Type B pancreatic cell (in vitro differentiated cells): Measurements from ENCODE around the gene LRRC36. TPM values are rescaled to one million over a fixed set of nuclear protein-coding genes. Genes with fewer than 3 reads are reported as not detected.

Experiments
- DNase-seq: peaks from one replicate; pipeline ENCODE4 v3.0.0; 2021; ENCODE audit warnings: mixed read lengths; ENCODE audit not compliant: unreplicated experiment; ENCODE audit errors: extremely low spot score
- H3K27ac Mint-ChIP-seq: 2 replicates; pipeline ENCODE4 v1.8.0; 2021; ENCODE audit warnings: mild to moderate bottlenecking, mixed read lengths
- H3K27me3 Mint-ChIP-seq: 2 replicates; pipeline ENCODE4 v1.8.0; 2021; ENCODE audit warnings: mixed read lengths
- H3K36me3 Mint-ChIP-seq: 2 replicates; pipeline ENCODE4 v1.8.0; 2021; ENCODE audit warnings: mixed read lengths
- H3K4me1 Mint-ChIP-seq: one replicate; pipeline ENCODE4 v1.8.0; 2021; ENCODE audit warnings: mixed read lengths; ENCODE audit not compliant: unreplicated experiment
- H3K4me3 Mint-ChIP-seq: 2 replicates; pipeline ENCODE4 v1.8.0; 2021; ENCODE audit warnings: mild to moderate bottlenecking, mixed read lengths
- H3K9me3 Mint-ChIP-seq: 2 replicates; pipeline ENCODE4 v1.8.0; 2021; ENCODE audit warnings: mixed read lengths
- total RNA-seq: library from RNA; stranded (reverse); gene quantifications from 2 replicates; pipeline ENCODE4 v1.2.1, GENCODE V29; 2021; ENCODE audit warnings: low replicate concordance
- TF ChIP-seq, protein P1 (sequence below): fragments of 200-600 bp; sonication (generic); conservative IDR thresholded peaks from 2 replicates; pipeline ENCODE4 v1.5.0; 2021; ENCODE audit warnings: antibody characterized with exemption, mild to moderate bottlenecking

LRRC36 gene
- total RNA-seq, 1 donor from 2014 or later: 1.1 TPM

DNA sequence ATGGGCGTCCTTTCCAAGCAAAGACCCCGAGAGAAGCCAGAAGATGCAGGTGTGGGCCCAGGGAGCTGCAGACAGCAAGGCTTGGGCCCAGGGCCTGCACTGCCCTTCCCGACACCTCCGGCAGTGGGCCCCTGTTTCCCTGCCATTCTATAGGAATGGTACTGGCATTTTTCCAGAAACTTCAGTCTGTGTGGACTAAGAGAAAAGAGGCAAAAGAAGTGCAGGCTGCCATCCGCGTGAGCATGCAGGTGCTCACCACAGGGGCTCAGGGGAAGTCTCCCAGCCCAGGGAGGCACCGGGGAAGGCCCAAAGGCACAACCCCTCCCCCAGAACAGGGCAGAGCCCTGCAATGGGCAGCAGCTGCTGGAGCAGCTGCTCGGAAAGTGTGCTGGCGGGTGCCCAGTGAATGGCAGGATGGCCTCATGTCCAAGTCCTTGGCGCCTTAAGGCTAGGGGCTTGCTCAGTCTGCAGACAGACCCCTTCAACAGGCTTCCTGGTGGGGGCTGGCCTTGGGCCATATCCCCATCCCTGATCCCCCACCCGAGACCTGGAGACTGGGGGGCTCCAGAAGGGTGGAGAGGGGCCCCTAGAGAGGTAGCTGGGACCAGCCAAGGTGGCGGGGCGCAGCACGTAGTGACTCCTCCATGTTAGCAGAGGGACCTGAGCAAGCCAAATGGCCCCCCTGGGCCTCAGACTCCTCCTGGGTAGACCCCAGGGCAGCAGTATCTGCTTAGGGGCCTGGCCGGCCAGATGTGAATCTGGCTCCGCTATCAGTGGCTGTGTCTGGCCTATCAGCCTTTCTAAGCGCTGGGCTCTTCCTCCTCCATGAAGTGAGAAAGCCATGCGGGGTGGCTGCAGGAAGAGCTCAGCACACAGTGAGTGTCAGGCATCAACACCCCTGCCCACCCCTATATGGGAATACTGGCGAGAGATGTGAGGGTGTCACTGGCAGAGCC, 73.4 kb downstream of the LRRC36 start:
- H3K9me3 Mint-ChIP-seq: no peaks in the 10 kb centered on the region
- TF ChIP-seq, protein P1, sequence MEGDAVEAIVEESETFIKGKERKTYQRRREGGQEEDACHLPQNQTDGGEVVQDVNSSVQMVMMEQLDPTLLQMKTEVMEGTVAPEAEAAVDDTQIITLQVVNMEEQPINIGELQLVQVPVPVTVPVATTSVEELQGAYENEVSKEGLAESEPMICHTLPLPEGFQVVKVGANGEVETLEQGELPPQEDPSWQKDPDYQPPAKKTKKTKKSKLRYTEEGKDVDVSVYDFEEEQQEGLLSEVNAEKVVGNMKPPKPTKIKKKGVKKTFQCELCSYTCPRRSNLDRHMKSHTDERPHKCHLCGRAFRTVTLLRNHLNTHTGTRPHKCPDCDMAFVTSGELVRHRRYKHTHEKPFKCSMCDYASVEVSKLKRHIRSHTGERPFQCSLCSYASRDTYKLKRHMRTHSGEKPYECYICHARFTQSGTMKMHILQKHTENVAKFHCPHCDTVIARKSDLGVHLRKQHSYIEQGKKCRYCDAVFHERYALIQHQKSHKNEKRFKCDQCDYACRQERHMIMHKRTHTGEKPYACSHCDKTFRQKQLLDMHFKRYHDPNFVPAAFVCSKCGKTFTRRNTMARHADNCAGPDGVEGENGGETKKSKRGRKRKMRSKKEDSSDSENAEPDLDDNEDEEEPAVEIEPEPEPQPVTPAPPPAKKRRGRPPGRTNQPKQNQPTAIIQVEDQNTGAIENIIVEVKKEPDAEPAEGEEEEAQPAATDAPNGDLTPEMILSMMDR: peak; percentile 57
- peaks cover 7% of the 10 kb centered on the region for H3K27me3 Mint-ChIP-seq

DNA sequence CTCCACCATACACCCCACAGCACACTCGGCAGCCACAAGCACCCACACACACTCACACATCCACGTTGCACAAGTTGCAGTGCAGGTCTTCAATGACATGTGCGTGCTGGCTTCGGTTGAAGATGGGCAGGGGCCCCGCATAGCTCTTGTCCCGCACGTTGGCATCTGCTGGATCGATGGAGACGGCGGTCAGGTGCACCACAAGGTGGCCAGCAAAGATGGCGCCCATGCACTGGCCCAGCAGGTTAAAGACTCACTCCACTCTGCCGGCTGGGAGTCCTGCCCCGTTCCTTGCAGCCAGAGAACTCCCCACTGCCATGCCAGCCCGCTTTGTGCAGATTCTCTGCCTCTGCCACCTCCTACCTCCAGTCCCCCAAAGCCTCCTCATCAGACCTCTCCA, 74.3 kb downstream of the LRRC36 start:
- peaks cover 3% of the 10 kb centered on the region for H3K36me3 Mint-ChIP-seq
- TF ChIP-seq, protein P1: no peak
- H3K27me3 Mint-ChIP-seq: peaks cover under 1% of the 10 kb centered on the region
- no peaks in the 10 kb centered on the region for H3K9me3 Mint-ChIP-seq
- no peak overlapping the region for H3K4me3 Mint-ChIP-seq
- H3K27ac Mint-ChIP-seq: no peak overlapping the region
- peaks cover 23% of the 10 kb centered on the region for H3K4me1 Mint-ChIP-seq
- DNase-seq: no peak

More for the DNA sequence above, 73.4 kb downstream of the LRRC36 start:
- no peak overlapping the region for H3K27ac Mint-ChIP-seq
- H3K4me3 Mint-ChIP-seq: no peak overlapping the region
- no peak for DNase-seq
- peaks cover 3% of the 10 kb centered on the region for H3K36me3 Mint-ChIP-seq
- peaks cover 23% of the 10 kb centered on the region for H3K4me1 Mint-ChIP-seq

DNA sequence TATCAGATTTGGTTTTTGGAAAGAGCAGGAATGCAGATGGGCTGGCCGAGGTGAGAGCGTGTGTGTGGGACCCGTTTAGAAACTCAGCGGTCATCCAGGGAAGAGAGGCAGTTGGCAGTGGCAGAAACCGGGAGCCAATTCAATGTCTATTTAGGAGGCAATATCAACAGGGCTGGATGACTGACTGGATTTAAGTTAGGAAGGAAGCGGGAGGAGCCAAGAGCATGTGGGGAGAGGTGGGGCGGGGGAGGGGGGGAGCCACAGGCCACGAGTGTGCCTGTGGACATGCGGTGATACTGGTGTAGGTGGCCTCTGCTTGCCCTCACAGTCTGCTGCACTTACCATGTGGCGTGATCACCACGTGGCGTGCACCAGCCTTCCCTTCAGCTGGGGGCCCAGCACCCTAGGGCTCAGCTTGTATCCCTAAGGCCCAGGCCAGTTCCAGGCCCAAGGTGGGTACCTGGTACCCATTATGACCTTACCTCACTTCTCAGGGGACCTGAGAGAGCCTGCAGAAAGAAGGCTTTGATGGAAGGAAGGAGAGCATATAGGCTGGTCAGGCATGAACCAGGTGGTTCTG, 77.5 kb downstream of the LRRC36 start:
- Mint-ChIP-seq H3K36me3 (peaks cover 3% of the 10 kb centered on the region), H3K4me3 (peak overlapping the region; percentile 65), H3K4me1 (peaks cover 29% of the 10 kb centered on the region), H3K27me3 (no peaks in the 10 kb centered on the region), H3K27ac (peak overlapping the region; percentile 98), H3K9me3 (no peaks in the 10 kb centered on the region)
- DNase-seq: no peak
- TF ChIP-seq, protein P1: no peak

DNA sequence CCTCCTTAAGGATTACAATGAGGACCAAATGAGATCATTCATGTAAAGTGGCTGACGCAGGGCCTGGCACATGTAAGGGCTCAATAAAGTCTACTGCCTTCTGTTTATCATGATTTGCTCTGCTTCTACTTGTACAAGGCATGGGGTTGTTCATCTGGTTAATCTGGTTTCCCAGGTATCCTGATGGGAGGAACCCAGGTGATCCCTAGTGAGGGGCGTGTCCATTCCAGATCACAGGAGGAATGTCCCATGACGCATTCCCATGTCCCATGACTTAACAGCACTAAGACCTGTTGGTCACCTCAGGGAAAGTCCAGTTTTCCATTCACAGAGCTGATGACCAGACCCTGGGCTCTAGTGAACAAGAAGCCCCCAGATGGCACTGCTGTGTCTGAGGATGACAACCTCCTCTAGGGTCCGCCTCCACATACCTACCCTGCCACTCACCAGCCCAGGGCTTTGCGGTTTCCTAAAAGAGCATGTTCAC, 78.2 kb downstream of the LRRC36 start:
- H3K27me3 Mint-ChIP-seq: no peaks in the 10 kb centered on the region
- peaks cover 3% of the 10 kb centered on the region for H3K36me3 Mint-ChIP-seq
- no peaks in the 10 kb centered on the region for H3K9me3 Mint-ChIP-seq
- H3K4me3 Mint-ChIP-seq: peak overlapping the region; percentile 65
- DNase-seq: no peak
- peaks cover 29% of the 10 kb centered on the region for H3K4me1 Mint-ChIP-seq
- peak overlapping the region; percentile 98 for H3K27ac Mint-ChIP-seq
- TF ChIP-seq, protein P1: no peak

DNA sequence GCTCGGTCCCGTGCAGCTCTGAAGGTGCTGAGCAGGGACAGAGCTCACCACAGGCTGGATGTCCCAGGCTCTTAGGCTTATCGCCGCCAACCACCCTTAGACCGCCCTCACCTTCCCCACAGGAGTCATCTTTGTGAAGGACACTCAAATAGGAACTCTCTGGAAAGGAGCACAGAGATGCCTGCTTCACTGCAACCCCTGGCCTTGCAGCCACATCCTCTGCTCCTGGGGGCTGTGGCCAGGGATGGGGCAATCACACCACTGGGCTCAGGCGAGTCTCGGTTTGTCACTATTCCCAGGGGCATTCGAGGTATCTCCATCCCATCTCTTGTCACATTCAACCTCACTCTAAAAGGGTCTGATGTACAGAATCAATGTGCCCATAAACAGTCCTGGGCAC, 78.7 kb downstream of the LRRC36 start:
- H3K4me3 Mint-ChIP-seq: no peak overlapping the region
- no peaks in the 10 kb centered on the region for H3K27me3 Mint-ChIP-seq
- no peaks in the 10 kb centered on the region for H3K9me3 Mint-ChIP-seq
- peaks cover 29% of the 10 kb centered on the region for H3K4me1 Mint-ChIP-seq
- TF ChIP-seq, protein P1: no peak
- no peak for DNase-seq
- H3K27ac Mint-ChIP-seq: peak overlapping the region; percentile 98
- peaks cover 3% of the 10 kb centered on the region for H3K36me3 Mint-ChIP-seq
